Smooth muscle cell (in vitro differentiated cells): ENCODE results near the gene TRIM25. TPM values are rescaled to one million over a fixed set of nuclear protein-coding genes. Genes with fewer than 3 reads are reported as not detected.

Experiments used
- microRNA counts: library from miRNA; unstranded; fragments of <30 nt; microRNA quantifications from one replicate; lab custom pipeline; 2016
- polyA plus RNA-seq: library from polyadenylated mRNA; unstranded; fragments of >200 nt; fragmentation: Nextera tagmentation; extraction: Ambion mirVana; gene quantifications from 2 replicates; pipeline ENCODE4 v1.2.1, GENCODE V29; 2016
- small RNA-seq: library from RNA; depleted of rRNA; stranded (forward); fragments of <200 nt; gene quantifications from one replicate; pipeline ENCODE3, GENCODE V24; 2014
- total RNA-seq: library from RNA; depleted of rRNA; stranded (reverse); fragments of >200 nt; gene quantifications from 2 replicates; pipeline ENCODE4 v1.2.3, GENCODE V29; 2014

The TRIM25 gene
- total and polyA plus RNA-seq, 2 experiments from 2014 or later, result 2.6 to 7.1 TPM

MicroRNA genes within 50 kb of the gene (microRNA counts, 767-probe panel; counts per million panel counts)
- 183 counts per million for microRNA hsa-miR-3614-5p (lab: Ali Mortazavi, UCI)

Small RNA genes within 50 kb of the gene (small RNA-seq; reads per million reads assigned to genes)
- gene AC015912.2, result not detected
- not detected for gene RNU6-1158P

Other genes starting within 250 kb of the TRIM25 start
- gene C17orf67, start 80.1 kb downstream of the TRIM25 start, total RNA-seq, result 0.31 TPM in 1 of 2 replicates, not detected in the other
- gene C17orf67, start 80.1 kb downstream of the TRIM25 start, polyA plus RNA-seq, result 0.47 and 0.73 TPM in 2 replicates
- 2.6 and 5.9 TPM in 2 replicates for gene DGKE, start 79.9 kb downstream of the TRIM25 start, total RNA-seq
- 1.2 and 1.5 TPM in 2 replicates for gene DGKE, start 79.9 kb downstream of the TRIM25 start, polyA plus RNA-seq
- gene COIL, start 47.0 kb upstream of the TRIM25 start, total RNA-seq, result 29.2 and 30.3 TPM in 2 replicates
- 15.5 and 20.3 TPM in 2 replicates for gene COIL, start 47.0 kb upstream of the TRIM25 start, polyA plus RNA-seq
- 32.0 and 48.5 TPM in 2 replicates for gene SCPEP1, start 64.1 kb upstream of the TRIM25 start, total RNA-seq
- 37.0 and 42.8 TPM in 2 replicates for gene SCPEP1, start 64.1 kb upstream of the TRIM25 start, polyA plus RNA-seq
- gene AKAP1, start 171.2 kb upstream of the TRIM25 start, total RNA-seq, result 3.6 and 6.2 TPM in 2 replicates
- gene AKAP1, start 171.2 kb upstream of the TRIM25 start, polyA plus RNA-seq, result 5.8 and 8.4 TPM in 2 replicates